Thyroid gland (tissue), 4 donors: ENCODE results near the gene LAIR2. TPM values are rescaled to one million over a fixed set of nuclear protein-coding genes. Genes with fewer than 3 reads are reported as not detected.
A peak's percentile ranks its signal among the peaks of the same experiment; 100 is the strongest.

ENCODE experiments used
- DNase-seq, 2 donors: peaks; one replicate each; pipeline ENCODE4 v3.0.0-alpha.2; 2019
- H3K27ac ChIP-seq, 3 donors: fragments of 200-600 bp; sonication (generic); 1 replicate in 2 of 3; 2 replicates in 1 of 3; pipeline ENCODE4 v1.5.1; 2016 to 2019; ENCODE audit warnings: mild to moderate bottlenecking in 1 of 3, moderate library complexity in 1 of 3
- H3K27me3 ChIP-seq: fragments of 200-600 bp; sonication (generic); one replicate; pipeline ENCODE4 v1.5.1; 2019
- H3K36me3 ChIP-seq, 2 donors: fragments of 200-600 bp; sonication (generic); one replicate each; pipeline ENCODE4 v1.5.1; 2016 to 2019
- H3K4me1 ChIP-seq, 2 donors: fragments of 200-600 bp; sonication (generic); one replicate each; pipeline ENCODE4 v1.5.1; 2017 to 2019
- H3K4me3 ChIP-seq, 3 donors: fragments of 200-600 bp; sonication (generic); replicated peaks in 1 of 3; 1 replicate in 2 of 3; 2 replicates in 1 of 3; pipeline ENCODE4 v1.5.1; 2016; ENCODE audit warnings: mild to moderate bottlenecking in 1 of 3
- H3K9me3 ChIP-seq: fragments of 200-600 bp; sonication (generic); one replicate; pipeline ENCODE4 v1.5.1; 2017
- POLR2A ChIP-seq, 2 donors: fragments of 450-650 bp; IDR thresholded peaks; one replicate each; pipeline ENCODE4 v1.6.1; 2017; ENCODE audit warnings: antibody characterized with exemption in 2 of 2, mild to moderate bottlenecking in 2 of 2, moderate library complexity in 1 of 2
- WGBS, 2 donors: methylation state at CpG; one replicate each; pipeline ENCODE4 v1.1.5; 2017; 5-methylcytosine and 5-hydroxymethylcytosine counted together
- intact Hi-C: fragments of 100-400 bp; cut with DNase I; formaldehyde crosslinking; loops from one replicate; pipeline ENCODE4 v1.15.1; 2023
- total RNA-seq, 4 donors: library from RNA; depleted of rRNA; stranded (reverse); fragments of >200 nt; gene quantifications; one replicate each; pipeline ENCODE4 v1.2.3, GENCODE V29; 2016
- TF ChIP-seq, protein P1 (sequence below), 6 experiments: fragments of 200-600 bp in 3 of 6; fragments of 450-650 bp in 3 of 6; sonication (generic) in 3 of 6; IDR thresholded peaks; one replicate each; pipeline ENCODE4 v1.5.1; 2016 to 2019; ENCODE audit warnings: antibody characterized with exemption in 6 of 6, mild to moderate bottlenecking in 2 of 6, inconsistent platforms in 1 of 6, moderate library complexity in 1 of 6

Gene LAIR2
- total RNA-seq, 4 donors from 2014 or later: not detected

DNA sequence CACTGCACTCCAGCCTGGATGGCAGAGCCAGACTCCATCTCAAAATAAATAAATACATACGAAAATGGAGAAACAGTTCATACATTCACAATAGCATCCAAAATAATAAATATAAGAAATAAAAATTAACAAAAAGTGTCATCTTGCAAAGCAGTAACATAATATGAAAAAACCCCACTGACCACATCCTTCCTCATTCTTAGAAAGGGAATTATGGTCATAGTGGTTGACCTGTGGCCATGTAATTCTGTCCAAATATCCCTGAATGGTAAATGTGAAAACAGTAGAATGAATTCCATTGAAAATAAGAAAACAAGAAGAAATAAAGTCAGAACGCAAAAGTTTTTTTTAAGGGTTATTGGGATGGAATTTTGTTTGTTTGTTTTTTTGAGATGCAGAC is 22.6 kb upstream of the LAIR2 start:
- no peaks in the 10 kb centered on the region for H3K4me1 ChIP-seq
- intact Hi-C loops: no loop called here
- H3K27me3 ChIP-seq: no peaks in the 10 kb centered on the region
- no peak overlapping the region for H3K27ac ChIP-seq
- TF ChIP-seq, protein P1, sequence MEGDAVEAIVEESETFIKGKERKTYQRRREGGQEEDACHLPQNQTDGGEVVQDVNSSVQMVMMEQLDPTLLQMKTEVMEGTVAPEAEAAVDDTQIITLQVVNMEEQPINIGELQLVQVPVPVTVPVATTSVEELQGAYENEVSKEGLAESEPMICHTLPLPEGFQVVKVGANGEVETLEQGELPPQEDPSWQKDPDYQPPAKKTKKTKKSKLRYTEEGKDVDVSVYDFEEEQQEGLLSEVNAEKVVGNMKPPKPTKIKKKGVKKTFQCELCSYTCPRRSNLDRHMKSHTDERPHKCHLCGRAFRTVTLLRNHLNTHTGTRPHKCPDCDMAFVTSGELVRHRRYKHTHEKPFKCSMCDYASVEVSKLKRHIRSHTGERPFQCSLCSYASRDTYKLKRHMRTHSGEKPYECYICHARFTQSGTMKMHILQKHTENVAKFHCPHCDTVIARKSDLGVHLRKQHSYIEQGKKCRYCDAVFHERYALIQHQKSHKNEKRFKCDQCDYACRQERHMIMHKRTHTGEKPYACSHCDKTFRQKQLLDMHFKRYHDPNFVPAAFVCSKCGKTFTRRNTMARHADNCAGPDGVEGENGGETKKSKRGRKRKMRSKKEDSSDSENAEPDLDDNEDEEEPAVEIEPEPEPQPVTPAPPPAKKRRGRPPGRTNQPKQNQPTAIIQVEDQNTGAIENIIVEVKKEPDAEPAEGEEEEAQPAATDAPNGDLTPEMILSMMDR (IDR thresholded peaks at IDR 0.05): no peak
- TF ChIP-seq POLR2A (IDR thresholded peaks at IDR 0.05): no peak
- H3K36me3 ChIP-seq: no peaks in the 10 kb centered on the region
- no peak overlapping the region for H3K4me3 ChIP-seq
- H3K9me3 ChIP-seq: no peaks in the 10 kb centered on the region
- DNase-seq: no peak
- 73 to 79% methylated on average over 2 of the region's 2 CpGs for WGBS, 2 donors

DNA sequence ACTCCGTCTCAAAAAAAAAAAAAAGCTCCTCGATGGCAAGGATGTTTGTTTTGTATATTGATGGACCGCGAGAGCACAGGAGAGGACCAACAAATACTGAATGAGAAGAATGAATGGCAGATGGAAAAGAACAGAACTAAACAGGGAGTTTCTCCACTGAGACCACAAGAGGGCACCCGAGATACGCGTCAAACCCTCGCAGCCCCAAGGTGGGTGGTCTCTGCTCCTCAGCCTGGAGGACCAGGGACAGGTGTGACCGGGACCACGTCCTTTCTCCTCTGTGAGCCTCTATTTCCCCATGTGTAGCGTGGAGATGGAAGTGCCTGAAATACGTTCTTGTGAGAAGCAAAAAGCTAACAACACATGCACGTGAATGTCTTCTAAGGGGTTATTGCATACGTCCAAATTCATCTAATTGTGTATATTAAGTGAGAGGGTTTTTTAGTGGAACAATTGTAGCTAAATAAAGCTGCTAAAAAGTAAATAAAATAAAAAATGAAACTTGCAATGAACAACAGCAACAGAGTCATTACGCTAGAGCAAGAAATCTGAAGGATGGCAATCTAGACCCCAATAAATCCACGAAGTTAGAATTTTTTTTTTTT is 21.2 kb upstream of the LAIR2 start:
- H3K27ac ChIP-seq: no peak overlapping the region
- H3K4me3 ChIP-seq: no peak overlapping the region
- TF ChIP-seq, protein P1 (IDR thresholded peaks at IDR 0.05): peak in 5 of 6 experiments; percentile 12 to 63 (median 27)
- TF ChIP-seq POLR2A (IDR thresholded peaks at IDR 0.05): no peak
- no peaks in the 10 kb centered on the region for H3K27me3 ChIP-seq
- WGBS, 2 donors: 12 to 14% methylated on average over 16 of the region's 16 CpGs
- intact Hi-C loops: no loop called here
- no peaks in the 10 kb centered on the region for H3K4me1 ChIP-seq
- H3K36me3 ChIP-seq: no peaks in the 10 kb centered on the region
- no peaks in the 10 kb centered on the region for H3K9me3 ChIP-seq
- no peak for DNase-seq

DNA sequence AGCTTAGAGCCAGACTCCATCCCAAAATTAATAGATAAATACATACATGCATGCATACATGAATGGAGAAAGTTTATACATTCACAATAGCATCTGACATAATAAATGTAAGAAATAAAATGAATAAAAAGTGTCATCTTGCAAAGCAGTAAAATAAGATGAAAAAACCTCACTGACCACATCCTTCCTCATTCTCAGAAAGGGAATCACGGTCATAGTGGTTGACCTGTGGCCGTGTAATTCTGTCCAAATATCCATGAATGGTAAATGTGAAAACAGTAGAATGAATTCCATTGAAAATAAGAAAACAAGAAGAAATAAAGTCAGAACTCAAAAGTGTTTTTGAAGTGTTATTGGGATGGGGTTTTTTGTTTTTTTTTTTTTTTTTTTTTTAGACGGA is 19.7 kb upstream of the LAIR2 start:
- Histone ChIP-seq H3K36me3 (no peaks in the 10 kb centered on the region), H3K4me1 (no peaks in the 10 kb centered on the region), H3K9me3 (no peaks in the 10 kb centered on the region), H3K4me3 (no peak overlapping the region), H3K27ac (no peak overlapping the region), H3K27me3 (no peaks in the 10 kb centered on the region)
- 69 to 82% methylated on average over 3 of the region's 3 CpGs for WGBS, 2 donors
- DNase-seq: no peak
- TF ChIP-seq POLR2A (IDR thresholded peaks at IDR 0.05): no peak
- TF ChIP-seq, protein P1 (IDR thresholded peaks at IDR 0.05): no peak
- intact Hi-C loops: no loop called here

DNA sequence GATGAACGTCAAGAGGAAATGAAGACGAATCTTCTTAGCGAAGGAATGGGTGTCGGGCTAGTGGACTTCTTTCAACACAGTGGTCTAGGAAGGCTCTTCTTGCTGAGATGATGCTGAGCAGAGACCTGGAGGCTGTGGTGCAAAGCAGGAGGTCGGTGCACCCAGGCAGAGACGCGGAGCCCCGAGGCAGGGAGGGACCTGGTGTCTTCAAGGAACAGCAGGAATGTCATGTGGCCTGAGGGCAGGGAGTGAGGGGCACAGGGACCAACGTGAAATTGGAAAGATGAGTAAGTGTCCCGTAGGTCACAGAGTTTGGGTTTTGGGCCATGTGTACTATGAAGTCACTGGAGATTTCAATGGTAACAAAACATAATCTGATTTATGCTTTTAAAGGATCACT is 18.2 kb upstream of the LAIR2 start:
- H3K9me3 ChIP-seq: no peaks in the 10 kb centered on the region
- H3K36me3 ChIP-seq: no peaks in the 10 kb centered on the region
- H3K27me3 ChIP-seq: no peaks in the 10 kb centered on the region
- H3K27ac ChIP-seq: no peak overlapping the region
- H3K4me1 ChIP-seq: no peaks in the 10 kb centered on the region
- no peak for DNase-seq
- H3K4me3 ChIP-seq: no peak overlapping the region
- 76 to 78% methylated on average over 10 of the region's 10 CpGs for WGBS, 2 donors
- TF ChIP-seq POLR2A (IDR thresholded peaks at IDR 0.05): no peak
- TF ChIP-seq, protein P1 (IDR thresholded peaks at IDR 0.05): no peak
- intact Hi-C loops: no loop called here

DNA sequence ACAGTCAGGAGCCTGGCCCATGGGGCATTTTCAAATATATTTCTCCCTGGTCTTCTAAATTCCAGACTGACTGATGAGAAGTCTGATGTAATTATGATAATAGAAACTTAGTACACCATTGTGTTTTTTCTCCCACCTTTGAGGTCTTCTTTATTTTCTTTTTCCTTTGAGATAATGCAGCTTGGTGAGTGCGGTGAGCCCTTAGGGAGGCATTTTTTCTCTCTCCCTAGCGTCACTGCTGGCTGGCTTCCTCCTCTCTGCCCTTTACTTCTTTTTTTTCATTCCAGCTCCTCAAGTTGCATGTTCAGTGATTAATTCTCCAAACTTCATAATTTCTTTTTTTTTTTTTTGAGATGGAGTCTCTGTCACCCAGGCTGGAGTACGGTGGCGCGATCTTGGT is 16.8 kb upstream of the LAIR2 start:
- H3K9me3 ChIP-seq: no peaks in the 10 kb centered on the region
- no peaks in the 10 kb centered on the region for H3K36me3 ChIP-seq
- no peaks in the 10 kb centered on the region for H3K4me1 ChIP-seq
- no peak for DNase-seq
- intact Hi-C loops: no loop called here
- H3K27me3 ChIP-seq: no peaks in the 10 kb centered on the region
- no peak overlapping the region for H3K27ac ChIP-seq
- TF ChIP-seq, protein P1 (IDR thresholded peaks at IDR 0.05): no peak
- no peak for TF ChIP-seq POLR2A (IDR thresholded peaks at IDR 0.05)
- 70 to 71% methylated on average over 5 of the region's 5 CpGs for WGBS, 2 donors
- H3K4me3 ChIP-seq: no peak overlapping the region
